ENCODE results near the gene DCUN1D1.

DNA sequence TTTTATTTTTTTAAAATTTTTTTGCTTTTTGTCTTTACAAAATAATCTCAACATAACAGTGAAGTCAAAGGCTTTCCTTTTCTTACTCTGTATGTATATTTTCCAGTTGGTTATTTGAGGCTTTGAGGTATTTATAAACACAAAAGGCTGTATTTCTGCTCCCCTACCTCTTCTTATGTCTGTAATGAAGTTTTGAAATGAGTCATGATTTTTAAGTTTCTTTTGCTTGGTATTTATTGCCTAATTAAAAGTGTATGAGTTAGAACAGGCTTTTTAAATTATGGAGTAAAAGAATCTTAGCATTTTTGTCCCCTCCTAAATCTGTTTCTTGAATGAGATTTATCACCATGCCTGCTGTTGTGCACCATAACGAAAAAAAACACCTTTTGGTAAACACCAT is 66.0 kb downstream of the DCUN1D1 start:
- TF ChIP-seq, protein P1, sequence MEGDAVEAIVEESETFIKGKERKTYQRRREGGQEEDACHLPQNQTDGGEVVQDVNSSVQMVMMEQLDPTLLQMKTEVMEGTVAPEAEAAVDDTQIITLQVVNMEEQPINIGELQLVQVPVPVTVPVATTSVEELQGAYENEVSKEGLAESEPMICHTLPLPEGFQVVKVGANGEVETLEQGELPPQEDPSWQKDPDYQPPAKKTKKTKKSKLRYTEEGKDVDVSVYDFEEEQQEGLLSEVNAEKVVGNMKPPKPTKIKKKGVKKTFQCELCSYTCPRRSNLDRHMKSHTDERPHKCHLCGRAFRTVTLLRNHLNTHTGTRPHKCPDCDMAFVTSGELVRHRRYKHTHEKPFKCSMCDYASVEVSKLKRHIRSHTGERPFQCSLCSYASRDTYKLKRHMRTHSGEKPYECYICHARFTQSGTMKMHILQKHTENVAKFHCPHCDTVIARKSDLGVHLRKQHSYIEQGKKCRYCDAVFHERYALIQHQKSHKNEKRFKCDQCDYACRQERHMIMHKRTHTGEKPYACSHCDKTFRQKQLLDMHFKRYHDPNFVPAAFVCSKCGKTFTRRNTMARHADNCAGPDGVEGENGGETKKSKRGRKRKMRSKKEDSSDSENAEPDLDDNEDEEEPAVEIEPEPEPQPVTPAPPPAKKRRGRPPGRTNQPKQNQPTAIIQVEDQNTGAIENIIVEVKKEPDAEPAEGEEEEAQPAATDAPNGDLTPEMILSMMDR (conservative IDR thresholded peaks at IDR 0.05; ENCODE audit: low read length), result no peak
- no peak for TF ChIP-seq EZH2phosphoT487 (IDR thresholded peaks at IDR 0.05; ENCODE audit: borderline replicate concordance)

All from Loucy (cell line).